Activated CD4-positive, alpha-beta T cell treated with anti-CD3 and anti-CD28 coated beads, Interleukin-2, amount 50 U/mL, for 48 hours (primary cell): ENCODE results near the gene RBM44.
"Not testable (repeated sequence)": the region's sequence is repeated elsewhere in the genome, so short reads cannot be mapped to it uniquely, and the experiment has no call there.

ENCODE experiments used
- DNase-seq, 2 experiments: peaks; one replicate each; pipeline ENCODE4 v3.0.0-alpha.2; 2020

RBM44 gene

GRCh38 chr2:237783678-237784077, 14.9 kb upstream of the RBM44 start:
- DNase-seq: not testable (repeated sequence)

- no peak for DNase-seq
Measured at GRCh38 chr2:237786936-237787335, 11.6 kb upstream of the RBM44 start.

- DNase-seq: no peak
Measured at GRCh38 chr2:237790353-237790752, 8.2 kb upstream of the RBM44 start.

GRCh38 chr2:237791977-237792727, 6.4 kb upstream of the RBM44 start:
- DNase-seq: no peak

DNA sequence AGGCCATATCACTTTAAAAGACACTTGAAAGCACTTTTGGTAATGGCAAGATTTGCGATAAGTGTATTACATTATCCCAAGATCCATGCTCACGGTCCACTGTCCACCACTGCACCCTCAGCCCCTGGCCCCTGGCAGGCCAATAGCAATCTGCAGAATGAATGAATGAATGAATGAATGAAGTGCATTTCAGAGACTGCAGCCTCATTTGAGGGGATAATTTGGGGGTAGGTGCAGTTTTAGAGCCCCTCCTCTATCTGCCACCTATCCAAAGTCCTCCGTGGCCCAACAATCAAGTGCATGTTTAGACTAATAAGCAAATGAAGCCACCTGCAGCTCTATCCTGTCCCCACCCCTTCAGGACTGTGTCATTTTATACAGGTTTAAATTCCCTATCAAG, 1.3 kb upstream of the RBM44 start:
- DNase-seq: no peak

GRCh38 chr2:237799060-237799428, 465 bp downstream of the RBM44 start:
- DNase-seq: no peak

GRCh38 chr2:237801466-237801865, 2.9 kb downstream of the RBM44 start:
- DNase-seq: no peak

GRCh38 chr2:237806334-237806733, 7.8 kb downstream of the RBM44 start:
- DNase-seq: no peak

DNA sequence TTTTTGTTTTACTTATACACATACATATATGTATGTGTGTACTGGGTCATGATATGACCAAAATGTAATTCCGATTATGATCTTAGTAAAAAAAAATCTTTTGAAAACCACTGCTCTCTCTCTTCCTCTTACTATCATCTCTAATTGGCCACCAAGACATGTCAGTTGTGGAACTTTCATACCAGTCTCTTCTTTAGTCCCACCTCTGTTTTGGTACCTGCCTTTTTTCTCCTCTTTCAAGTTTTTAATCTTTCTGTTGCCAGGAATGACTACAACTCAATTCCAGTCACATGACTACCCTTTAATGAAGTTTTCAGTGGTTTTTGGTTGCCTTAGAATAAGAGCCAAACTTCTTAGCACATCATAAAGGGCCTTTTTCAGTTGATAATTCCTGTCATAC, 17.1 kb downstream of the RBM44 start:
- DNase-seq: no peak

GRCh38 chr2:237816531-237816930, 18.0 kb downstream of the RBM44 start:
- DNase-seq: no peak

GRCh38 chr2:237818066-237818473, 19.5 kb downstream of the RBM44 start:
- DNase-seq: no peak

GRCh38 chr2:237819231-237819630, 20.7 kb downstream of the RBM44 start:
- no peak for DNase-seq

GRCh38 chr2:237820421-237820820, 21.8 kb downstream of the RBM44 start:
- DNase-seq: no peak

DNA sequence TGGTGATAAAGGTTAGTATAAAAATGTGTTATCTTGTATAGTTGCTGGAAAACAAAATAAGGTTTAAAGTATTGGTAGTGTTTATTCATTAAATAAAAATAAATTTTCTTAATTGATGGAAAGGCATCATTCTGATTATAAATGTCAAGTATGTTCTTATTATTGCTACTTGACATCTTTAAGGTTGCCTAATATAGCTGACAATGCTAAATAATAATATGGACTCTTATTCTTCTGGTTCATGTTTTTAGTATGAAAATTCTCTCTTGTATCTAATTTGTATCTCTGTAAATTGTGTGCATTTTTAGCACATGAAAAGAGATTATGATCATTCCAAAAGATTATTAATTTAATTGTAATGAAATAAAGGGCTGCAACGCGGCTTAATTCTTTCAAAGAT, 25.0 kb downstream of the RBM44 start:
- no peak for DNase-seq

DNA sequence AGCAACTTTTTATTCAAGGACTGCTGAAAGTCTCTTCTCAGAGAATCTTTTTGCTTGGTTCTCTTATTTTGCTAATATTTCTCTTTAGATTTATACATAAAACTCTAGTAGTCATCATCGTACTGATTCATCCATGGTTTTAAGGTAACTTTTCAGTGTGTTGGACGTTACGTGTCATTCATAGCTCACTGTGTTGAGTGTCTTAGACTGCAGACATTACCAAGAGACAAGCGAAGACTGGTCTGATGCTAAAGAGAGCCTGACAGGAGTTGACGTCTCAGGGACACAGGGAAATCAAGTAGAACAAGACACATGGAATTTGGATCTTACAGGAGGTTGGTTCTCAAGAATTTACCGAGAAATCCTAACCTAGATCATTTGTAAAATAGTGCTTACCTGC, 25.5 kb downstream of the RBM44 start:
- DNase-seq: no peak

DNA sequence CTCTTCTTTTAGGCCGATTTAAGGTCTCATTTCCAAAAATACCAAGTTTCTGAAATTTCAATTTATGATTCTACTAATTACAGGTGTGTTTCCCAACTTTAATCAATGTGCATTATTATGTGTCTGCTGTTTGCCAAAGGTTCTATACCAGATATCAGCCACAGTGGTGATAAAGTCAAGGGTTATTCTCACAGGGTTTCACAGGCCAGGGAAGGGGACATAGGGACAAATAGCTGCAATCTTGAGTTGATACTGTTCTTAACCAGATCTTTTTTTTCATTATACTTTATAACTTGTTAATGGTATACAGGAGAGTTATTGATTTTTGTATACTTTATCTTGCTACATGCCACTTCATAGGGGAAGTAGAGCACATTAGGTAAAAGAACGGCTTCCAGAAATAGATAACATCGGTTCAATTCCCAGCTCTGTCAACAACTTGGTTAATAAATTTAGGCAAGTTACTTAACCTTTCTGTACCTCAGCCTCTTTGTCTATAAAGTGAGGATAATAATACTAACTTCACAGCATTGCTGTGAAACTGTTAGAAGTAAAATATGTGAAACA, 28.9 kb downstream of the RBM44 start:
- DNase-seq: no peak

DNA sequence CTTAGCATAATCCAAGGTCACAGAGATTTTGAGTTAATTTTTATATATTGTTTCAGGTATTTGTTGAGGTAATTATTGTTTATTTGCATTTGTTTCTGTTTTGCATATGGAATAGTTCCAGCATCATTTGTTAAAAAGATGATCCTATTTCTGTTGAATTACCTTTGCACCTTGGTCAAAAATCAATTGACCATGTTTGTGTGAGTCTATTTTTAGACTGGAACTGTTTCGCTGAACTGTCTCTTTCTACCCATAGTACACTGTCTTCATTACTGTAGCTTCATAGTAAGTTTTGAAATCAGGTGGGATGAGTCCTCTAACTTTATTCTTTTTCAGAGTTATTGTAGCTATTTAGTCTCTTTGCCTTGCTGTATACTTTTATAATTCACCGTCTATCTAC, 31.9 kb downstream of the RBM44 start:
- DNase-seq: no peak

DNA sequence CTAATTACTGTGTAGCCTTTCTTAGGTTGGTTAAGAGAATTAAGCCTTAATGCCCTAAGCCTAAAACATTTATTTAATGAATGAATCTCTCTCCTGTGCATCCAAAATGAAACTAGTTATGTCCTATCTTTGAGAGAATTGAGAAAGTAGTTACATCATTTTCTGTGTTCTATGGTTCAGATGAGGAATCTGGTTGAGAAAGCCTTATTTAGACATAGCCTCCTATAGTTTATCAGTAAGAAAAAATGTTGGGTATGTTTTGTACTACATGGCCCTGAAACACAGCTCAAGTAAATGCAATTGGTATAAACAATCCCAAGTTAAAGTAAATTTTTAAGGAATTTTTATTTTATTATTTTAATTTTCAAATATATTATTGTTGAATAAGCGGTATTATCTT, 35.0 kb downstream of the RBM44 start:
- no peak for DNase-seq

DNA sequence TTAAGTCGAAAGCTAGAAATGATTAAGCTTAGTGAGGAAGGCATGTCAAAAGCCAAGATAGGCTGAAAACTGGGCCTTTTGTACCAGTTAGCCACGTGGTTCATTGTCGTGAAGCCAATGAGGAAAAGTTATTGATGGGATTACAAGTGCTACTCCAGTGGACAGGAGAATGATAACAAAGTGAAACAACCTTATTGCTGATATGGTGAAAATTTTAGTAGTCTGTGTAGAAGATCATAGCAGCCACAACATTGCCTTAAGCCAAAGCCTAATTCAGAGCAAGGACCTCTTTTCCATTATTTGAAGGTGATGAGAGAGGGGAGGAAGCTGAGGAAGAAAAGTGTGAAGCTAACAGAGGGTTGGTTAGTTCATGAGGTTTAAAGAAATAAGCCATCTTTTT, 36.8 kb downstream of the RBM44 start:
- DNase-seq: no peak

DNA sequence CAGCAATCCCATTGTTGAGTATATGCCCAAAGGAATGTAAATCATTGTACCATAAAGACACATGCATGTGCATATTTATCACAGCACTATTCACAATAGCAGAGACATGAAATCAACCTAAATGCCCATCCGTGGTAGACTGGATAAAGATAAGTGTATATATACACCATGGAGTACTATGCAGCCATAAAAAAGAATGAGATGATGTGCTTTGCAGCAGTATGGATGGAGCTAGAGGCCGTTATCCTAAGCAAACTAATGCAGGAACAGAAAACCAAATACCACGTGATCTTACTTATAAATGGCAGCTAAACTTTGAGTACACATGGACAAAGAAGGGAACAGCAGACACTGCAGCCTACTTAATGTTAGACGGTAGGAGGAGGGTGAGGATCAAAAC, 42.5 kb downstream of the RBM44 start:
- no peak for DNase-seq

DNA sequence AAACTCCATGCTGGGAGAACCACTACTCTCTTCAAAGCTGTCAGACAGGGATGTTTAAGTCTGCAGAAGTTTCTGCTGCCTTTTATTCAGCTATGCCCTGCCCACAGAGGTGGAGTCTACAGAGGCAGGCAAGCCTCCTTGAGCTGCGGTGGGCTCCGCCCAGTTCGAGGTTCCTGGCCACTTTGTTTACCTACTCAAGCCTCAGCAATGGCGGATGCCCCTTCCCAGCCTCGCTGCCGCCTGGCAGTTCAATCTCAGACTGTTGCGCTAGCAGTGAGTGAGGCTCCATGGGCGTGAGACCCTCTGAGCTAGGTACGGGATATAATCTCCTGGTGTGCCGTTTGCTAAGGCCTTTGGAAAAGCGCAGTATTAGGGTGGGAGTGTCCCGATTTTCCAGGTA, 50.4 kb downstream of the RBM44 start:
- not testable (repeated sequence) for DNase-seq

DNA sequence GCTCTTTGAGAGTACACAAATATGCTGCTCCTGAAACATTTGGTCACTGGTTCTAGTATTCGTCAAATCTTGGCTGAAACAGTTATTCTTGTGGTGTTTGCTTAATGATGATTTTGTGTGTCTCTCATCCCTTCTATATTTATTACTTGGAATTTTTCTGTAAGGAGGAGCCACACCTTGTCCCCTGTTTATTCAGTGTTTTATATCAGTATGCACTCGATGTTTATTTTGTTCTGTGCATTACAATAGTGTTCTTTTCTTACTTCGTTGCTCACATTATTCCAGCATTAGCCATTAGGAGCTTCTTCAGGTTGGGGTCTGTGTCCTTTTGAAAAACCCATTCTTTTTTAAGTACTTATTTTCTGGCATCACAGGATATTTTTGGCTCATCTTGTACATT, 55.7 kb downstream of the RBM44 start:
- no peak for DNase-seq

- DNase-seq: no peak
Measured at GRCh38 chr2:237857791-237858190, 59.2 kb downstream of the RBM44 start.

- peak; percentile 39 to 60 for DNase-seq
Measured at GRCh38 chr2:237858294-237859081, 59.9 kb downstream of the RBM44 start.
